NCI-H526 treated with DMSO at 0.1 percent for 48 hours (cell line): ENCODE measurements around the gene MYCBPAP.

Experiments used
- DNase-seq: peaks from one replicate; lab custom pipeline; 2025; lab: John Stamatoyannopoulos, UW

MYCBPAP gene

DNA sequence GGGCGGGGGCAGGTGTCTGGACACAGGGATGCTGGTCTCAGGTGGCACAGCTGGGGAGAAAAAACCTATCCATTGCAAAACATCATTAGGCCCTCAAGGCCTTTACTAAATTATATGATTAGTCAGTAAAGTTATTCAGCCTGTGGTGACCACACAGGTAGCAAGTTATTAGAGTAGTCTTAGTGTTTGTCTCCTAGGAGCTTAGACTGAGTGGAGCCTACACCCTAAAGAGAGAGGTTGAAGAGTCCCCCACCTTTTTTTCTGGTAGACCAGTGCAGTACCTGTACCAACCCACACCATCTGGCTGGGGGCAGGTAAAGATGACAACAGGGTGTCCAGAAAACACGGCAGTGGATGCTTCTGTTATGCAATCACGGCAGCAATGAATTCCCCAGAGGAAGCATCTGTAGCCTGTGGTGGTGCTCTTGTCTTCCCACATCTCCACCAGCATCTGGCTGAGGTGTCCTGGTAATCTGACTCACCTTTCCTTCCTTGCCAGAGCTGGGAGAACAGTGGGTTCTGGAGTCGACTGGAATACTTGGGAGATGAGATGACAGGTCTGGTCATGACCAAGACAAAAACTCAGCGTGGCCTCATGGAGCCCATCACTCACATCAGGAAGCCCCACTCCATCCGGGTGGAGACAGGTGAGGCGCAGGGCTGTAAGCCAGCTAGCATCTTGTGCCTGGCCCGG, 11.0 kb downstream of the MYCBPAP start:
- no peak for DNase-seq

DNA sequence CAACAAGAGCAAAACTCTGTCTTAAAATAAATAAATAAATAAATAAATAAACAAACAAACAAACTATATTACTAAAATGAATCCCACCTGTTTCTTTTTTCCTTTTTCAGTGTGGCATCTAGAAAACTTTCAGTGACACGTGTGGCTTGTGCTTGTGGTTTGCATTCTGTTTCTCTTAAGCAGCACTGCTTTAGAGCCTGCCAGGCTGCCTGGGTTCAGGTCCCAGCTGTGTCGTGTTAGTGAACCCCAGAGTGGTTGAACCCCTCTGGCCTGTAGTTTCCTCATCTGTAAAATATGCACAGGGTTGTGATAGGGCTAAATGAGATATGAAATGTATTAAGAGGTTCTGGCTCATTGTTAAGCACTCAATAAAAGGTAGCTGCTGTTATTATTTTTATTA, 12.2 kb downstream of the MYCBPAP start:
- DNase-seq: no peak

DNA sequence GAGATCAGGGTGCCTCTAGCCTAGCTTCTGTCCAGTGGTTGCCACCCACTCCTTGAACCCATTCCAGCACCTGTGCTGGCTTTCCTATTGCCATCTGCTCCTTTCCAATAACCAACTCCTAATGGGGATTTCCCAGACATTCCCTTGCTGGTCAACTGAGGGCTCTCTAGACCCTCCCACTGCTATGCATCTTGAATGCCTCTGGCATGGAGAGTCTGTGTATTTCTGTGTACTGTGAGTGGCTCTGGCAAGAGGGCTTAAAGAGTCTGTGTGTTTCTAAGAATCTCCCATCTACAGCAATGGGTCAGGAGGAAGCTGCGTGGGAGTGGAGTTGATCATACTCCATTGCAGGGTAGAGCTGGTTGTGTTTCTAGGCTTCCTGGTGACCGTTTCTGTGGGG, 13.3 kb downstream of the MYCBPAP start:
- DNase-seq: no peak

DNA sequence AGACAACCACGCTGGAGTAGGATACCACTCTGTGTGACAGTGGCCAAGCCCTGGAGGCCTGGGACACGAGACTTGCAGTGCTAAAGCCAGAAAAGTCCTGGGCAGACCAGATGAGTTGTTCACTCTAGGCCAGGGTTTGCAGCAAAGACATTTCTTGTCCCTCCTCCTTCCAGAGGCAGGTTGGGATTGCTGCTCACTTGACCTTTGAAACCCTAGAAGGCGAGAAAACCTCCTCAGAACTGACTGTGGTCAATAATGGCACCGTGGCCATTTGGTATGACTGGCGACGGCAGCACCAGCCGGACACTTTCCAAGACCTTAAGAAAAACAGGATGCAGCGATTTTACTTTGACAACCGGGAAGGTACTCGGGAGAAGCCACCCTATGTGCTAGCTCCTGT, 14.5 kb downstream of the MYCBPAP start:
- no peak for DNase-seq

DNA sequence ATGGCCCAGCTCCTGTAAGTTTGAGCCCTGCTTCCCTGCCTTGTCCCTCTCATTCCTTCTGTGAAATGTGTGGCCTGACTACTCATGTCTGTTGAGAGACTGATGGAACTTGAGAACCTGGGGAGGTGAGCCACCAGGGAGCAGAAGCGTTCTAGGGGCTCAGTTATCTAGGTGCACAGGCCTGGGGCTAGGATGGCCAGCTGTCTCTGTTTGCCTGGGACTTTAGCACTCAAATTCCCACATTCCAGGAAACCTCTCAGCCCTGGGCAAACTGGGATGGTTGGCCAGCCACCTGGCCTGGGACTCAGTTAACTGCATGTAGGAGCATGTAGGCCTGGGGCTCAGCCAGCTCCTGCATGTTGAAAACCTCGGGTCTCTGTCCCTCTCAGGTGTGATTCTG, 15.0 kb downstream of the MYCBPAP start:
- DNase-seq: no peak

DNA sequence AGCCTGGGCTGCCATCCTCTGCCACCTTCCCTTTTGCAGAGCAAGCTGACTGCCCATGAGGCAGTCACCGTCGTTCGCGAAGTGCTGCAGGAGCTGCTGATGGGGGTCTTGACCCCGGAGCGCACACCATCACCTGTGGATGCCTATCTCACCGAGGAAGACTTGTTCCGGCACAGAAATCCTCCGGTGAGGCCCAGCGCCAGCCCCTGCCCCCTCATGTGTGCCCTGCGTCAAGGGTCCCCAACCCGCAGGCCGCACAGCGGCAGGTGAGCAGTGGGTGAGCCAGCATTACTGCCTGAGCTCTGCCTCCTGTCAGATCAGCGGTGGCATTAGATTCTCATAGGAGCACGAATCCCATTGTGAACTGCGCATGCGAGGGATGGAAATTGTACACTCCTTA, 16.6 kb downstream of the MYCBPAP start:
- DNase-seq: no peak

DNA sequence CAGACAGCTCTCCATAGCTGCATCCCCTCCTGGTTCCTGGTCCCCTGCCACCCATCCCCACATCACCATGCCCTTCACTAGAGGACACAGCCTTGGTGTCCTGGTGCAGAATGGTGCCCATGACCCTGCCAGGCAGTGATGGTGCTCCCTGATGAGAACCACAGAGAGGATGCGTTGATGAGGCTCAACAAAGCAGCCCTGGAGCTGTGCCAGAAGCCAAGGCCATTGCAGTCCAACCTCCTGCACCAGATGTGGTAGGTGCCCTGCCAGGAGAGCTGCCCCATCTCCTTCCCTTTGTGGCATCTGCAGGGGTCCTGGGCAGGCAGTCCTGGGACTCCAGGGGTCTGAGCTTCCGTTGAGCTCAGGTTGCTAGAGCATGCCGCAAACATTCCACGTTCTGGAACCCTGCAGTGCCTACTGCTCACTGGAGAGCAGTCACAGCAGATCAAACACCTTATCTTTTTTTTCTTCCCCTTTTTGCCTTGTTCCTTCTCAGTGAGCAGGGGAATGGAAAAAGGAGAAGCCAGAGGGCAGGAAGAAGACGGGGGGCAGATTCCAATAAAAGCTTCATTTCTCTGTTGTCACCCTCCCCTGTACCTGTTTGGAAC, 19.0 kb downstream of the MYCBPAP start:
- DNase-seq: no peak

DNA sequence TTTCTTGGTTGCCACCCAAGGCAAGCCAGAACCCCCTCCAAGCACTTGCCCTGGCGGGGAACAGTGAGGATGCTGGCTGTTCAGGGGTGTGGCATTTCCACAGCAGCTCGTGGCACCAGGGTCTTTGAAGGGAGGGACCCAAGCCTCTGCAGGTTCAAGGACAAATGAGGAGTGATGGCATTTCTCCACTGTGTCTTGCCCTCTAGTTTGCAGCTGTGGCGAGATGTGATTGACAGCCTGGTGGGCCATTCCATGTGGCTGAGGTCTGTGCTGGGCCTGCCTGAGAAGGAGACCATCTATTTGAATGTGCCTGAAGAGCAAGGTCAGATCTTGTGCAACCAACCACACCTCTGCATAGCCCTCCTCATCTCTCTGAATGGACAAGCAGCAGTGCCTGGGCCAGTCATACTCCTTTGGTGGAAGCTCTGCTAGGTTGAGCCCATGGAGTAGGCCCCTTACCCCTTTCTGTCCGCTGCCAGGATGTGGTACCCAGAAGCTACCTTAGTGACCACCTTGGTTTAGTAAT, 19.8 kb downstream of the MYCBPAP start:
- DNase-seq: no peak

DNA sequence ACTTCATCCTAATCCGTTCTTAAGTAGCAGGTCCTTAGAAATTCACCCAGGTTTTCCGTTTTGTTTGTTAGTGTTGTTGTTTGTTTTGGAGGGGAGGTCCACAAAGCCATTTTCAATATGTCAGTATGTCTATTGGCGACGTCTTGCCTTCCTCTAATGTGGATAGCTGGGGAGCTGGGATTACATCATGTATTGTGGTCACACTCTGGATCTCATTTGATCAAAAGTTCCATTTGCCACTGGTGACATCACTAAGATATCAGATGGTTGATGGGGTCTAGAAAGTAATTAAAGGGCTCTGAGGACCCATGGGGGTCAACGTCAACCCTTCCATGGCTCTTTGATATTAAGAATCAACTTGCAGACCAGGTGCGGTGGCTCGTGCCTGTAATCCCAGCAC, 21.6 kb downstream of the MYCBPAP start:
- no peak for DNase-seq

DNA sequence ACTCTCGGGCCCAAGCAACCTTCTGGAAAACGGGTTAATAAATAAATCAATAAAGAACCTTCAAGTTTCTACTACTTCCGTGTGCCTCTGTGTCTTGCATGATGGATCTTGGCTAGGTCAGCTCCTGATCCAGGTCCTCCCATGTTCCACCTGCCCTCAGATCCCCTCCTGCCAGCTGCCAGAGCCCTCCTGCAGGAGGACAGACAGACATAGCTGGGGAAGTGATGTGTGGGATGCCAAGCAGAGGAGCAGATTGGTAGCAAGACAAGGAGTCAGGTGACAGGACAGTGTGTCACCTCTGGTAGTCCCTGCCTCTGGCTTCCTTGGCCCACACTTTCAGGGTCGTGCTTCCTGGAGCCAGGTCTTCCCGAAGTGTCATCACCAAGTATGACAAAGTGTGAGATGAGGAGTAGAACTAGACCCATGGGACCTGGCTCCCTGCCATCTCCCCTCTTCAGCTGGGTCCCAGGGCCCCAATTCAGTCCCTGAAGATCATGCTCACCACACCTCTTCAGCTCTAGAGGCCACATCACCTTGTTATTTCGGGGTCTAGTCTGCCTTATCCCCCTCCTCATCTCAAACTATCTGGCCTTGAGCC, 23.3 kb downstream of the MYCBPAP start:
- no peak for DNase-seq

DNA sequence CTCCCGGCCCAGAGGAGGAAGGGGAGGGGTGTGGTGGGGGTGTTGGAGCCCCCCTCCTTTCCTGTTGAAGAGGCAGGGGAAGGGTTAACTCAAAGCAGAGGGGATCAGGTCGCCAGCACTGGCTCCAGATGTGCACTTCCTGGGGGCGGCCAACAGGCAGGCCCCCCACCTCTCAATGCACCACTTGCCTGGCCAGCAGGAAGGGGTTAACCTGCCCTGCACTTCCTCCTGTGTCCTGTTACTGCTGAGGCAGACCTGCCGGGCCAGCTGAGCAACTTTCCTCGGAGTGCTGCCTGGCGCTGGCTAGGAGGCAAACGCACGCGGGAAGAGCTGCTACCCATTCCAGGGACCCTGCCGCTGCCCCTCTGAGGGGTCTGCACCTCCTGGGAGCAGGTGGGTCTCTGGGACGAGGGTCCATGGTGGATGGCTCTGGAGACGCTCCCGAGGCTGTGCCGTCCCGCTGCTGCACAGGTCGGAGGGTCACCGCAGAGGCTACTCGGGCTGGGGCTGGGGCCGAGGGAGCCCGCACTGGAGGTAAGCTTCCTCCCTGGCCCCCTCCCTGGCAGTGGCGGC, 24.3 kb downstream of the MYCBPAP start, which contains the start of gene EPN3:
Gene EPN3 (plus strand): TSS at position 284 of the 573 bp plus-strand sequence. CDS start 3,822 bp downstream, outside the sequence.
- DNase-seq: peak; percentile 64

DNA sequence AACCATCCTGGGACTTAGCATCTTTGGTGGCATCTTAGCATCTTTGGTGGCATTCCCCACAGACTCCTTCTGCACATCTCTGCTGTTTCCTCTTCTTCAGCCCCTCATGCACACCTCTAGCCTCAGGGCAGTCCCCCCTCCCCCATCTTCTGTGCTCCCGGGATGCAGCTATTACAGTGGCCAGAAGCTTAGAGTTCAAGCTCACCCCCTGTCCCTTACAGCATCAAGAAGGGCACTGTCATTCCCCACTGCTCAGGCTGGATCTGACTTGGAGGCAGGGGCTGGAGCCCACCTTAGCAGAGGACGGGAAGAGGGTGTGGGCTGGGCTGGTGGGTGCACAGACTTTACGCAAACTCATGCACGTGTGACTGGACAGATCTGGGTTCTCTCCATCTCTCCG, 24.9 kb downstream of the MYCBPAP start:
- no peak for DNase-seq

DNA sequence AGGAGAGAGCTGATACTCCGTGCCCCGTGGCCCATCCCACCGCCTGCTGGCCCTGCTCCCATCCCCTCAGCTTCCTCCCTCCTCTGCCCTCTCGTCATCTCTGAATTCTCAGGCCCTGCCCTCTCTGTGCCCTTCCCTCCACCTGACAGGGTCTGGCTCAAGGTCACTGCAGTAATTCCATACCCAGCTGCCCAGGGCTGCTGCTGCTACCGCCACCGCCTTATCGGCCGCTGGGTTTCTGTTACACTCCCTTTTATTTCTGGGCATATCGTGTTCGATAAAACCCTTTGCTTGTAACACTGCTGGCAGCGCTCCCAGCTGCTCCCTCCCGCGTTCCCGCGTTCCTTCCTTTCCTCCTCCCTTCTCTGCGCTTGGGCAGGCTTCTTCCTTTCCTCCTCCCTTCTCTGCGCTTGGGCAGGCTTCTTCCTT, 25.5 kb downstream of the MYCBPAP start:
- DNase-seq: no peak

DNA sequence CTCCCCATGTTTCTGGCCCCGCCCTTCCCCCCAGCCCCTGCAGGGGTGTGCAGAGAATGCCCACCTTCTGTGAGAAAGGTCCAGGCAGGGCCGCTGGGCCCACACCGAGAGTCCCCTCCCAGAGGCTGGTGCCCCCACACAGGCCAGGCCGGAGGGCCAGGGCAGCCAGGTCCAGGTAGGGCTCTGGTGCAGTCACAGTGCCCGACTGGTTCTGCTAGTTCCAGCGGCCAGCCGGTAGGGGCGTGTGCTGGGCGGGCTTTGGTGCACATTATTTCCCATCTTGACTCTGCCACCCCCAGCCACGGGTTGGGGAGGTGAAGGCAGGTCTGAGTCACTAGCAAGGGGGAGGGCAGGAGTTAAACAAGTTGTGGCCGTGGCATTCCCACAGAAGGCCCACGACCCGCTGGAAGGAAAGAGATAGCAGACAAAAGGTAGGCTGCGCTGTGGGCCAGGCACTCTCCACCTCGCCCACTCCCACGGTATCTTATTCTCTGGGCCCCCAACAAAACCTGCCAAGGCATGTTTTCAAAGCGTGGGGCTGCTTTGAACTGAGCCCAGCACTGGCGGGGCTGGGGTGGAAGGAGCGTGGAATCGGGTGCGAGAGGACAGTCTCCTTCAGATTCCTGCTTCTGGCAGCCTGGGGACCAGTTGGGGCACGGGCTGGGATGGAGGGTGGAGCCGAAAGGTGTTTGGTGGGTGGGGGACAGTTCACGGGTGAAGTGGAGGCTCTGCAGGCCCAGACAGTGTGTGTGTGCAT, 26.2 kb downstream of the MYCBPAP start:
- peak; percentile 38 for DNase-seq

DNA sequence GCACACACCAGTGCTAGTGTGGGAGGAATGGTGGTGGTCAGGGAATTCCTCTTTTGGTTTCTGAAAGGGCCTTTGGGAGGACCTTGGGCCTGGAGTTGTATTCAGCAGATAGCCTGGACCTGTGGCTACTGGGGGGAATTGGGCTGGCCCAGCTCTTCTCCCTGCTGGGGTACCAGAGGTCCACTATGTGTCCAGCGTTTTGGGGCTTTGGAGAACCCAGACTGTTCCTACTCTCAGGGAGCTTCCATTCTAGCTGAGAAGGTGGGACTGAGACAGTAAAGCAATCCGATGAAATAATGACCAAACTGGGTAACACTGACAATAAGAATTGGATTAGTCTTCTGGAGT, 26.7 kb downstream of the MYCBPAP start:
- no peak for DNase-seq

DNA sequence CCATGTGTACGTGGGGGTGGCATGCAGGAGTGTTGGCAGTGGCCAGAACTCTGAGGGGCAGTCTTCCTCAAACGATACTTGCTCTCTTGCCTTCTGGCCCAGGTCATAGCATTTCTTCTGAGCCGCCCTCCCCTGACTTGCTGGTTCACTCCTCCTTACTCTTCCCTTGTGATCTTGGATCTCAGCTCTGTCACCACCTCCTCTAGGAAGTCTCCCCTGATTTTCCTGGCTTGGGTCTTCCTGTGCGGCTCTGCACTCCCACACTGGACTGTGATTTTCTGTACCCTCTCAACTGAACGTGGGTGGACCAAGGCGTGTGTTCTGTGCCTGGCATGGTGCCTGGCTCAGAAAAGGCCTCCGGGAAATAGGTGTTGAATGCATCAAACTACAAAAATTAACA, 27.2 kb downstream of the MYCBPAP start:
- no peak for DNase-seq

DNA sequence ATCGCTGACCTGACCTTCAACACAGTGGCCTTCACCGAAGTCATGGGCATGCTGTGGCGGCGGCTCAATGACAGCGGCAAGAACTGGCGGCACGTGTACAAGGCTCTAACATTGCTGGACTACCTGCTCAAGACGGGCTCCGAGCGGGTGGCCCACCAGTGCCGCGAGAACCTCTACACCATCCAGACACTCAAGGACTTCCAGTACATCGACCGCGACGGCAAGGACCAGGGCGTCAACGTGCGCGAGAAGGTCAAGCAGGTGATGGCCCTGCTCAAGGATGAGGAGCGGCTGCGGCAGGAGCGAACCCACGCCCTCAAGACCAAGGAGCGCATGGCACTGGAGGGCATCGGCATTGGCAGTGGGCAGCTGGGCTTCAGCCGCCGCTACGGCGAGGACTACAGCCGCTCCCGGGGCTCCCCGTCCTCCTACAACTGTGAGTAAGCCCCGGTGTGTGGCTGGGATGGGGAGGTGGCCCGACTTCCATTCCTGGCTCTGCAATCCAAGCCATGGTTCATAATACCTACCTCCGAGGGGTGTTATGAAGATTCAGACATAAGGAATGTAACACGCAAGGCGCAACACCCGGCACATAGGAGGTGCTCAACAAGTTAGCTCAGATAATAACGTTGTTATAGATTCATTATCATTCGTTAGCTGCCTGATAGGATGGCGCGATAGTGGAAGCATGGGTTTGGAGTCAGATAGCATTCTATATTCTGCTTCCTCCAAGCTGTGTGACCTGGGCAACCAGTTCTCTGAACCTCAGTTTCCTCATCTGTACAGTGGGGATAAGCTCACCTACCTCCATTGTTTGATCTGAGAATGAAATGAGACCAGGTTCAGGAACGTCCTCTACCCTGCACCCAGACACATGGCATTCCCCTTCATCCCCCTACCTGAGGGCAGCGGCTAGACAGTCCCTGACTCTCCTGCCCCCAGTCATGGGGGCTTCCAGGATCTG, 28.7 kb downstream of the MYCBPAP start:
- DNase-seq: no peak

DNA sequence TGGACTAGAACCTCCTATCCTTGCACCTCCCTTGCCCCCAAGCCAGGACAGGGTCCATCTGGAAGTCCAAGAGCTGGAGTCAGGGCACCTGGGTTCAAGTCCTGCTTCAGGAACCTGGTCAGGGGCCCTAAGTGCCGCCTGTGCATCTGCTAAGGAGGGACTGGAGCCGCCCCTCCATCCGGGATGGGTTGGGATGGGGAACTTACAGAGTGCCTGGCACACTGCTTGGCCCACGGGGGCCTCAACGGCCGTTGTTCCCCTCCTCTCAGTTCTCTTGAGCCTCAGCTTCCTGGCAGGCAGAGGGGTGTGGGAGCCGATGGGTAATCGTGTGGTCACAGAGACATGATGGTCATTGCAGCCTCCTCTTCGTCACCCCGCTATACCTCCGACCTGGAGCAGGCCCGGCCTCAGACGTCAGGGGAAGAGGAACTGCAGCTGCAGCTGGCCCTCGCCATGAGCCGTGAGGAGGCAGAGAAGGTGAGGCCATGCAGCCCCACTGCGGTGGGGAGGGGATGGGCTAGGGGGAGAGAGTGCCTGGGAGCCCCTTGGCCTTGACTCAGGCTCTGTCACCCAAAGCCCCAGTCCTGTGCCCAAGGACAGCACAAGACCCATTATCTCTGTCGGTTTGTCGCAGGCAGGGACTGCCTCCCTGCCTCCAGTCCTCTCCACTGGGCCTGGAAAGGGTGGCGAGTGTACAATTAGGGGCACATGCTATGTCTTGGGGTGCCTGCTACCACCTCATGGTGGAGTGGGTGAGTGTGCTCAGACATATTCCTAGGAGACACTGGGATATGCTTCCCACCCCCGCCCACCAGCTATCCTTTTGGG, 29.7 kb downstream of the MYCBPAP start:
- DNase-seq: no peak

DNA sequence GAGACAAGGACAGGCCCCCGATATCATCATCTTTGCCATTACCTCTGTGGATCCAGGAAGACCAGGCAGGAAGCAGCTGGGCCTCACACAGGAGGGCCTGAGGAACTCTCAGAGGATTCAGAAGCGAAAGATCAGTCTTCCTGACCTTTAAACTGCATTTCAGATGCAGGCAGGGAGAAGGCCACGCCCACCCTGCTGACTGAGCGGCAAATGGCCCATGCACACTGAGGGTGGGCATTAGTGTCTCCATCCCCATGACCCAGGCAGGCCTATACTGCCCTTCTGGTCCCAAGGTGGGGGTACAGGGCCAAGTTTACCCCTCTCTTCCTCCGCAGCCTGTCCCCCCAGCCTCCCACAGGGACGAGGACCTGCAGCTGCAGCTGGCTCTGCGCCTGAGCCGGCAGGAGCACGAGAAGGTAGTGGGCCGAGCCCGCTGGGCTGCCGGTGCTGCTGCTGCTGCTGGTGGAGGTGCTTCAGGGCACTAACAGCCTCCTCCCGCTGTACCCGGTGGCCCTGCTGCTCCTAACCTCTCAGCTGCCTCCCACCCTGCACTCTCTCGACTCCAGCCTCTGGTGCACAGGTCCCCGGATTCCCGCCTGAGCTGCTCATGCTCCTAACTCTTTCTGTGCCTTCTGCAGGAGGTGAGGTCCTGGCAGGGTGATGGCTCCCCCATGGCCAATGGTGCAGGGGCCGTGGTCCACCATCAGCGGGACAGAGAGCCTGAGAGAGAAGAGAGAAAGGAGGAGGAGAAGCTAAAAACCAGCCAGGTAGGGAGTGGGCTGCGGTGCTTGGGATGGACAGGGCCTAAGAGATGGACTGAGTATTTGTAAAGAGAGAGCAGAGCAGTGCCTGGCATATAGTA, 30.5 kb downstream of the MYCBPAP start:
- no peak for DNase-seq
